Caco-2 (cell line): ENCODE data around the gene AATK. TPM values are rescaled to one million over a fixed set of nuclear protein-coding genes. Genes with fewer than 3 reads are reported as not detected.
A peak's percentile ranks its signal among the peaks of the same experiment; 100 is the strongest.

Source experiments
- BruUV-seq: library from RNA; stranded (reverse); fragments of 400-500 nt; replicated peaks from 2 replicates; lab custom pipeline; 2021; lab: Mats Ljungman, UMichigan
- CTCF ChIA-PET: fragments of 300-600 bp; sonication (Branson Sonifier 250); formaldehyde crosslinking; loops from one replicate; lab custom pipeline; 2022; ENCODE audit warnings: antibody characterized with exemption; lab: Charles Lee
- POLR2A ChIA-PET: fragments of 300-600 bp; sonication (Branson Sonifier 250); formaldehyde crosslinking; loops from one replicate; lab custom pipeline; 2022; ENCODE audit warnings: antibody characterized with exemption; lab: Charles Lee
- DNase-seq, 2 experiments: peaks; one replicate each; pipeline versions ENCODE4 v3.0.0 to v3.0.0-alpha.2; 2020 to 2022
- H3K27me3 ChIP-seq: replicated peaks from 2 replicates; pipeline ENCODE4 v1.6.0; 2011; ENCODE audit warnings: low read length; ENCODE audit not compliant: control insufficient read depth, insufficient read depth
- H3K36me3 ChIP-seq: 2 replicates; pipeline ENCODE4 v1.5.1; 2011; ENCODE audit warnings: low read length; ENCODE audit not compliant: control insufficient read depth, insufficient read depth
- H3K4me1 ChIP-seq: fragments of 250-450 bp; sonication (Bioruptor Pico); 2 replicates; pipeline ENCODE4 v1.5.1; 2020; ENCODE audit warnings: mild to moderate bottlenecking
- H3K4me3 ChIP-seq: 2 replicates; pipeline ENCODE4 v1.5.1; 2011; ENCODE audit warnings: low read depth, mild to moderate bottlenecking, control low read depth, low read length
- H3K9me3 ChIP-seq: fragments of 250-450 bp; sonication (Bioruptor Pico); 2 replicates; pipeline ENCODE4 v1.5.1; 2020; ENCODE audit warnings: mild to moderate bottlenecking, moderate library complexity
- H3K27ac Mint-ChIP-seq: one replicate; pipeline ENCODE4 v1.8.0; 2022; ENCODE audit warnings: mixed read lengths; ENCODE audit not compliant: unreplicated experiment
- H3K27me3 Mint-ChIP-seq: one replicate; pipeline ENCODE4 v1.8.0; 2022; ENCODE audit warnings: mixed read lengths; ENCODE audit not compliant: insufficient read depth, unreplicated experiment
- H3K36me3 Mint-ChIP-seq: one replicate; pipeline ENCODE4 v1.8.0; 2022; ENCODE audit warnings: mild to moderate bottlenecking, mixed read lengths; ENCODE audit not compliant: insufficient read depth, unreplicated experiment
- H3K4me1 Mint-ChIP-seq: one replicate; pipeline ENCODE4 v1.8.0; 2022; ENCODE audit warnings: low read depth, mixed read lengths; ENCODE audit not compliant: unreplicated experiment
- H3K4me3 Mint-ChIP-seq: one replicate; pipeline ENCODE4 v1.8.0; 2022; ENCODE audit warnings: mild to moderate bottlenecking, moderate library complexity, mixed read lengths; ENCODE audit not compliant: unreplicated experiment
- H3K9me3 Mint-ChIP-seq: one replicate; pipeline ENCODE4 v1.8.0; 2022; ENCODE audit warnings: mixed read lengths; ENCODE audit not compliant: unreplicated experiment
- intact Hi-C: fragments of 100-400 bp; cut with micrococcal nuclease; formaldehyde crosslinking; loops from one replicate; pipeline ENCODE4 v1.10.0; 2022; ENCODE audit not compliant: unreplicated experiment
- total RNA-seq: library from RNA; stranded (reverse); gene quantifications from 2 replicates; pipeline ENCODE4 v1.2.3, GENCODE V29; 2022
- TF ChIP-seq, protein P1 (sequence below), 2 experiments: fragments of 200-600 bp in 1 of 2; IDR thresholded peaks; 1 replicate in 1 of 2; 2 replicates in 1 of 2; pipeline versions ENCODE4 v1.5.1 to v1.8.0; 2011 to 2022; ENCODE audit warnings: antibody characterized with exemption in 1 of 2, control low read depth in 1 of 2, inconsistent platforms in 1 of 2, low read depth in 1 of 2, low read length in 1 of 2, mild to moderate bottlenecking in 1 of 2, moderate library complexity in 1 of 2; ENCODE audit not compliant: insufficient read depth in 1 of 2, severe bottlenecking in 1 of 2, unreplicated experiment in 1 of 2

Gene AATK
- total RNA-seq, 1 experiment from 2014 or later, result 26.6 TPM

DNA sequence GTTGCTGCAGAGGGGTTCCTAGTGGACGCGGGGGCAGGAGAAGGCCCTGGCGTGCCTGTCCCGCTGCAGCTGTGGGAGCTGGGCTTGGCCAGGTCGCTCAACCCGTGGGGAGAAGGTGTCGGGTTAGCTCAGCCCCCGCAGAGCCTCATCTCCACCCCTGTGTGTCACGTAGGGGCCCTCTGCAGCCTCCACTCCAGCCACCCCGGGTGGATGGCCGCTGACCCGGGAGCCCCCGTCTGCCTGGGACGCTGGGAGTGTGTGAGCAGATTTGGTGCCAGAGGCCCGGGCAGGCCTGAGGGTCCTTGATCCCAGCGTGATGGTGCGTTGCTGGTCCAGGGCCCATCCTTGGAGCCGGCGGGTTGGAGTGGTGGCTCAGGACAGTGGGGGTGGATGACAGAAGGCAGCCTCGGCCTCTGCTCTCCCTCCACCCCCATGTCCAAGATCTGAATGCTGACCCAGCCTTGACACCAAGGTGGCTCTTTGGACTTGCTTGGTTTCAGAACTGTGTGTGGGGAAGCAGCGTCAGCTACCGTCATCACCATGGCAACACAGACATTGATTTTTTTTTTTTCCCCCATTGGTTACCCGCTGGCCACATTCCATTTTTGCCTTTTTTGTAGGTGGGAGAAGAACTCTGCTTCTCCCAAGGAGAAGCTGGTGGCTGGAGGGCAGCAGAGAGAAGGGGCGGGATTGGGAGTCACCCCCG is 95.3 kb downstream of the AATK start:
- H3K4me3 Mint-ChIP-seq, result no peak overlapping the region
- peaks cover 9% of the 10 kb centered on the region for H3K4me1 Mint-ChIP-seq
- intact Hi-C loops, result no loop called here
- H3K36me3 Mint-ChIP-seq, result peaks cover 41% of the 10 kb centered on the region
- Histone ChIP-seq H3K4me3 (no peak overlapping the region), H3K9me3 (no peaks in the 10 kb centered on the region), H3K27me3 (no peaks in the 10 kb centered on the region), H3K4me1 (peaks cover 11% of the 10 kb centered on the region; the same call in 1 of the 2 replicates), H3K36me3 (no peaks in the 10 kb centered on the region; the same call in 1 of the 2 replicates)
- peak overlapping the region; percentile 49 for H3K27ac Mint-ChIP-seq
- ChIA-PET CTCF (no interaction called here), POLR2A (no interaction called here)
- TF ChIP-seq, protein P1, sequence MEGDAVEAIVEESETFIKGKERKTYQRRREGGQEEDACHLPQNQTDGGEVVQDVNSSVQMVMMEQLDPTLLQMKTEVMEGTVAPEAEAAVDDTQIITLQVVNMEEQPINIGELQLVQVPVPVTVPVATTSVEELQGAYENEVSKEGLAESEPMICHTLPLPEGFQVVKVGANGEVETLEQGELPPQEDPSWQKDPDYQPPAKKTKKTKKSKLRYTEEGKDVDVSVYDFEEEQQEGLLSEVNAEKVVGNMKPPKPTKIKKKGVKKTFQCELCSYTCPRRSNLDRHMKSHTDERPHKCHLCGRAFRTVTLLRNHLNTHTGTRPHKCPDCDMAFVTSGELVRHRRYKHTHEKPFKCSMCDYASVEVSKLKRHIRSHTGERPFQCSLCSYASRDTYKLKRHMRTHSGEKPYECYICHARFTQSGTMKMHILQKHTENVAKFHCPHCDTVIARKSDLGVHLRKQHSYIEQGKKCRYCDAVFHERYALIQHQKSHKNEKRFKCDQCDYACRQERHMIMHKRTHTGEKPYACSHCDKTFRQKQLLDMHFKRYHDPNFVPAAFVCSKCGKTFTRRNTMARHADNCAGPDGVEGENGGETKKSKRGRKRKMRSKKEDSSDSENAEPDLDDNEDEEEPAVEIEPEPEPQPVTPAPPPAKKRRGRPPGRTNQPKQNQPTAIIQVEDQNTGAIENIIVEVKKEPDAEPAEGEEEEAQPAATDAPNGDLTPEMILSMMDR (IDR thresholded peaks at IDR 0.05; ENCODE audit: insufficient read depth in 1 of 2, low read depth in 1 of 2, low read length in 1 of 2, severe bottlenecking in 1 of 2, unreplicated experiment in 1 of 2), result no peak
- no peak for DNase-seq
- no TSS peak for BruUV-seq
- H3K9me3 Mint-ChIP-seq, result no peaks in the 10 kb centered on the region
- no peaks in the 10 kb centered on the region for H3K27me3 Mint-ChIP-seq

DNA sequence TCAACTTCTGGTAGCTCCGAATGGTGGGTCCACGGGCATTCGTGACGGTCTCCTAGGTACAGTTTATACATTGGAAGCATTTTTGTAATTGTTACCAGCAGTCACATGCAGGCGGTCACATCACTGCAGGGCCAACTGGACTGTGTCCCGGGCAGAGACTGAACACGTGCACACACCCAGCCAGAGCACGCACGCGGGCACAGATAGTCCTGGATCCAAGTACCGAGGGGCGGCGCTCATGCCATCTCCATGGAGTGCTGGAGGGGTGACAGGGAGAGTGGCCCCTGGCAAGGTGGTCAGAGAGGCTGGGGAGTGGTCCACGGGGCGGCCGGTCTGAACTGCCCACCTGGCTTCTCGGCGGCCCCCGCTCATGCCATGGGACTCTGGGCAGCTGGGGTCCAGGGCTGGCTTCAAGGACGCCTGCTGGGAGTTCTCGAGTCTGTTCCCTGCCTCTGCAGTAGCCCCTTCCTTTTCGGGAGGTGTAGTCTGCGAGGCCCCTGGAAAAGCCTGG is 96.8 kb downstream of the AATK start:
- BruUV-seq, result no TSS peak
- Histone ChIP-seq H3K36me3 (no peaks in the 10 kb centered on the region; the same call in 1 of the 2 replicates), H3K9me3 (no peaks in the 10 kb centered on the region), H3K4me3 (no peak overlapping the region), H3K4me1 (peaks cover 11% of the 10 kb centered on the region; the same call in 1 of the 2 replicates), H3K27me3 (no peaks in the 10 kb centered on the region)
- H3K27me3 Mint-ChIP-seq, result no peaks in the 10 kb centered on the region
- intact Hi-C loops, result no loop called here
- ChIA-PET CTCF (no interaction called here), POLR2A (no interaction called here)
- DNase-seq, result no peak
- no peak overlapping the region for H3K27ac Mint-ChIP-seq
- TF ChIP-seq, protein P1 (IDR thresholded peaks at IDR 0.05; ENCODE audit: insufficient read depth in 1 of 2, low read depth in 1 of 2, low read length in 1 of 2, severe bottlenecking in 1 of 2, unreplicated experiment in 1 of 2), result no peak
- H3K4me3 Mint-ChIP-seq, result no peak overlapping the region
- H3K4me1 Mint-ChIP-seq, result peaks cover 9% of the 10 kb centered on the region
- H3K9me3 Mint-ChIP-seq, result no peaks in the 10 kb centered on the region
- peaks cover 31% of the 10 kb centered on the region for H3K36me3 Mint-ChIP-seq

DNA sequence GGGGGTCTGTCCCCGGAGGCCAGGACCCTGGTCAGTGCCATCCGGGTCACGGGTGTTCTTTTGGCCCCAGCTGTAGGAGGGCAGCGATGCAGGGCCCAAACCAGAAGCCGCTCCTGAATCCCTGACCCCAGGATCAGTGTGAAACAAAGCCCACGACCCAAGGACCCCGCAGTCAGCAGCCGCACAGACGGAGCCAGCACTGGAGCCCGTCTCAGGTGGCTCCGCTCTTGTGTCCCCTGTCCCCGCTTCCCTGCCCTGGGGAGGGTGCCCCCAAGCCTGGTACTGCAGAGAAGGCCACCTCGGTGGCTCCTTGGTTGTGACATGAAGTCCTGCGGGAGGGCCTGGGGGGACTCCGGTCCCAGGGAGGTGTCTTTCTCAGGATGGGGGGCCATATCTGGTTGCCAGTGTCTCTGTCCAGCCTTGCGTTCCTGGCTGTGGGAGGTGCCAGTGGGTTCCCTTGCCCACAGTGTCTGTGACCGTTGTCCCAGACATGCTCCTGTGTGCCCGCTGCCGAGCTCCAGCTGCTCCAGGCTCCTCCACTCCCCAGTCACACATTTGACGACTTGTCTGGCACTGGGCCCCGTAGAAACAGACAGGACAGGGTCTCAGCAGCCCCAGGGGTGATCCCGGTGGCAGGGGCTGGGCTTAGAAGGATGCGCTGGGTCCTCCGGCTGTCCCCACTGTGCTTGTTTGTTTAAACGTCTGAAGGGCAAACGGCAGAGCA is 97.4 kb downstream of the AATK start:
- Mint-ChIP-seq H3K27me3 (no peaks in the 10 kb centered on the region), H3K4me3 (no peak overlapping the region), H3K9me3 (no peaks in the 10 kb centered on the region), H3K27ac (no peak overlapping the region), H3K36me3 (peaks cover 25% of the 10 kb centered on the region), H3K4me1 (peaks cover 9% of the 10 kb centered on the region)
- Histone ChIP-seq H3K9me3 (no peaks in the 10 kb centered on the region), H3K27me3 (no peaks in the 10 kb centered on the region), H3K36me3 (no peaks in the 10 kb centered on the region; the same call in 1 of the 2 replicates), H3K4me3 (no peak overlapping the region), H3K4me1 (peaks cover 11% of the 10 kb centered on the region; the same call in 1 of the 2 replicates)
- TF ChIP-seq, protein P1 (IDR thresholded peaks at IDR 0.05; ENCODE audit: insufficient read depth in 1 of 2, low read depth in 1 of 2, low read length in 1 of 2, severe bottlenecking in 1 of 2, unreplicated experiment in 1 of 2), result no peak
- CTCF ChIA-PET, result no interaction called here
- no peak for DNase-seq
- intact Hi-C loops, result no loop called here
- no TSS peak for BruUV-seq
- POLR2A ChIA-PET, result no interaction called here
